H1 (cell line): Measurements from ENCODE around the gene SRPX. TPM values are rescaled to one million over a fixed set of nuclear protein-coding genes. Genes with fewer than 3 reads are reported as not detected.

Experiments used
- CTCF ChIA-PET: fragments of 300-600 bp; sonication (Branson Sonifier 250); formaldehyde crosslinking; loops from one replicate; lab custom pipeline; 2021; ENCODE audit not compliant: partially characterized antibody; lab: Charles Lee
- POLR2A ChIA-PET: fragments of 300-600 bp; sonication (Branson Sonifier 250); formaldehyde crosslinking; loops from one replicate; lab custom pipeline; 2021; ENCODE audit warnings: inconsistent platforms; ENCODE audit not compliant: partially characterized antibody; lab: Charles Lee
- DNase-seq, 2 experiments: peaks; one replicate each; pipeline versions ENCODE4 v3.0.0 to v3.0.0-alpha.2; 2010 to 2022; ENCODE audit warnings: low spot score in 2 of 2, low read depth in 1 of 2, mixed read lengths in 1 of 2
- FAIRE-seq: peaks from 2 replicates; lab custom pipeline; 2011; peaks lifted over from hg19 to GRCh38; lab: Jason Lieb, UNC
- H2AFZ ChIP-seq: 2 replicates; pipeline ENCODE4 v1.8.1; 2012; ENCODE audit warnings: low read length, inconsistent platforms
- H2AK5ac ChIP-seq: 2 replicates; pipeline ENCODE4 v1.6.1; 2013; ENCODE audit warnings: low read depth, low read length
- H2BK120ac ChIP-seq: replicated peaks from 2 replicates; pipeline ENCODE3; 2013; ENCODE audit warnings: low read depth, low read length, inconsistent platforms
- H2BK12ac ChIP-seq: 2 replicates; pipeline ENCODE4 v1.6.1; 2013; ENCODE audit warnings: low read depth, low read length
- H2BK15ac ChIP-seq: 2 replicates; pipeline ENCODE4 v1.6.1; 2013; ENCODE audit warnings: low read length
- H2BK20ac ChIP-seq: 2 replicates; pipeline ENCODE4 v1.6.1; 2013; ENCODE audit warnings: low read length
- H2BK5ac ChIP-seq: 2 replicates; pipeline ENCODE4 v1.6.1; 2013; ENCODE audit warnings: low read depth, low read length
- H3K14ac ChIP-seq: 2 replicates; pipeline ENCODE4 v1.6.1; 2013; ENCODE audit warnings: inconsistent platforms; ENCODE audit not compliant: insufficient read length
- H3K18ac ChIP-seq: 2 replicates; pipeline ENCODE4 v1.6.1; 2013; ENCODE audit warnings: low read length; ENCODE audit errors: extremely low read depth
- H3K23ac ChIP-seq: 2 replicates; pipeline ENCODE4 v1.6.1; 2013; ENCODE audit warnings: inconsistent platforms; ENCODE audit not compliant: insufficient read length
- H3K23me2 ChIP-seq: 2 replicates; pipeline ENCODE4 v1.6.1; 2013; ENCODE audit warnings: low read depth, low read length
- H3K27ac ChIP-seq: 2 replicates; pipeline ENCODE4 v1.6.1; 2011; ENCODE audit warnings: low read depth, low read length, inconsistent platforms
- H3K27me3 ChIP-seq, 4 experiments: replicated peaks in 1 of 4; 1 replicate in 1 of 4; 2 replicates in 3 of 4; pipeline versions ENCODE4 v1.6.1 to v1.8.1; 2011 to 2013; ENCODE audit warnings: low read length in 3 of 4, mild to moderate bottlenecking in 3 of 4, inconsistent platforms in 2 of 4, mixed read lengths in 2 of 4, moderate library complexity in 1 of 4; ENCODE audit not compliant: control insufficient read depth in 3 of 4, insufficient read depth in 3 of 4; ENCODE audit errors: extremely low read depth in 1 of 4
- H3K36me3 ChIP-seq, 4 experiments: 2 replicates each; pipeline versions ENCODE4 v1.6.1 to v1.8.1; 2011 to 2013; ENCODE audit warnings: mild to moderate bottlenecking in 4 of 4, low read length in 3 of 4, moderate library complexity in 2 of 4, control low read depth in 1 of 4, inconsistent platforms in 1 of 4; ENCODE audit not compliant: insufficient read depth in 4 of 4, control insufficient read depth in 2 of 4
- H3K4ac ChIP-seq: replicated peaks from 2 replicates; pipeline ENCODE3; 2013; ENCODE audit warnings: low read length, low read depth, mixed read lengths, inconsistent platforms; ENCODE audit not compliant: insufficient read length
- H3K4me1 ChIP-seq, 4 experiments: replicated peaks in 1 of 4; 1 replicate in 1 of 4; 2 replicates in 3 of 4; pipeline versions ENCODE4 v1.6.1 to v1.8.1; 2011 to 2013; ENCODE audit warnings: low read length in 3 of 4, inconsistent platforms in 2 of 4, mixed read lengths in 1 of 4; ENCODE audit not compliant: insufficient read depth in 4 of 4, control insufficient read depth in 3 of 4
- H3K4me2 ChIP-seq, 2 experiments: 2 replicates each; pipeline versions ENCODE4 v1.6.1 to v1.8.1; 2011 to 2013; ENCODE audit warnings: low read depth in 2 of 2, low read length in 2 of 2, control low read depth in 1 of 2, inconsistent platforms in 1 of 2, mild to moderate bottlenecking in 1 of 2; ENCODE audit not compliant: insufficient read depth in 1 of 2
- H3K4me3 ChIP-seq, 4 experiments: fragments of 200-600, 300-600 bp in 1 of 4; sonication (generic), shearing (Covaris generic), sonication (Bioruptor Twin) in 1 of 4; 2 replicates each; pipeline versions ENCODE4 v1.5.1 to v1.8.1; 2011 to 2016; ENCODE audit warnings: low read length in 4 of 4, low read depth in 3 of 4, control low read depth in 2 of 4, inconsistent platforms in 2 of 4, mild to moderate bottlenecking in 2 of 4, mixed read lengths in 1 of 4, moderate library complexity in 1 of 4; ENCODE audit not compliant: insufficient read depth in 2 of 4; ENCODE audit errors: extremely low read depth in 1 of 4
- H3K56ac ChIP-seq: replicated peaks from 2 replicates; pipeline ENCODE3; 2013; ENCODE audit warnings: low read depth, mild to moderate bottlenecking, mixed read lengths, low read length, inconsistent platforms; ENCODE audit not compliant: insufficient read length
- H3K79me1 ChIP-seq: 2 replicates; pipeline ENCODE4 v1.6.1; 2013; ENCODE audit warnings: low read depth, low read length, control low read depth
- H3K79me2 ChIP-seq, 2 experiments: 2 replicates each; pipeline versions ENCODE4 v1.6.1 to v1.8.1; 2012 to 2013; ENCODE audit warnings: low read length in 2 of 2, mild to moderate bottlenecking in 2 of 2, inconsistent platforms in 1 of 2; ENCODE audit not compliant: insufficient read depth in 2 of 2, control insufficient read depth in 1 of 2
- H3K9ac ChIP-seq, 4 experiments: replicated peaks in 1 of 4; 1 replicate in 1 of 4; 2 replicates in 3 of 4; pipeline versions ENCODE4 v1.6.1 to v1.8.1; 2011 to 2013; ENCODE audit warnings: low read depth in 3 of 4, low read length in 3 of 4, control low read depth in 2 of 4, mild to moderate bottlenecking in 2 of 4, moderate library complexity in 2 of 4, inconsistent platforms in 1 of 4; ENCODE audit errors: extremely low read depth in 1 of 4
- H3K9me3 ChIP-seq, 2 experiments: 2 replicates each; pipeline versions ENCODE4 v1.6.1 to v1.8.1; 2012 to 2013; ENCODE audit warnings: mild to moderate bottlenecking in 2 of 2, moderate library complexity in 2 of 2, control low read depth in 1 of 2, inconsistent platforms in 1 of 2, low read depth in 1 of 2, low read length in 1 of 2, mixed read lengths in 1 of 2; ENCODE audit not compliant: insufficient read depth in 2 of 2
- H4K20me1 ChIP-seq, 2 experiments: replicated peaks in 1 of 2; 2 replicates each; pipeline versions ENCODE3 to v1.8.1; 2011 to 2013; ENCODE audit warnings: inconsistent platforms in 2 of 2, low read length in 2 of 2, mild to moderate bottlenecking in 1 of 2; ENCODE audit not compliant: insufficient read depth in 2 of 2, control insufficient read depth in 1 of 2
- H4K5ac ChIP-seq: 2 replicates; pipeline ENCODE4 v1.6.1; 2013; ENCODE audit warnings: low read length, low read depth, mixed read lengths, inconsistent platforms; ENCODE audit not compliant: insufficient read length
- H4K8ac ChIP-seq: 2 replicates; pipeline ENCODE4 v1.8.0; 2013; ENCODE audit warnings: mild to moderate bottlenecking, moderate library complexity, low read length, inconsistent platforms; ENCODE audit not compliant: insufficient read depth; ENCODE audit errors: extremely low read depth
- H4K91ac ChIP-seq: replicated peaks from 2 replicates; pipeline ENCODE3; 2013; ENCODE audit warnings: low read length, mixed read lengths, inconsistent platforms; ENCODE audit not compliant: insufficient read length
- MAFK ChIP-seq: IDR thresholded peaks from 2 replicates; pipeline ENCODE4 v1.6.1; 2012; ENCODE audit warnings: low read depth, mild to moderate bottlenecking, improper control_type of control experiment, low read length
- RBBP5 ChIP-seq: IDR thresholded peaks from 2 replicates; pipeline ENCODE4 v1.7.1; 2012; ENCODE audit warnings: low read depth, mild to moderate bottlenecking, inconsistent platforms, low read length, moderate library complexity, borderline replicate concordance
- WGBS, 2 experiments: shearing (Covaris generic) in 1 of 2; methylation state at CpG; one replicate each; pipeline versions ENCODE4 v1.1.6 to v1.1.7; 2013 to 2015; ENCODE audit warnings: low lambda C conversion rate in 2 of 2, mixed read lengths in 2 of 2, inconsistent platforms in 1 of 2, low coverage in 1 of 2, missing lambda C conversion rate in 1 of 2; ENCODE audit not compliant: insufficient replicate concordance in 2 of 2, insufficient coverage in 1 of 2, insufficient read length in 1 of 2; ENCODE audit errors: extremely low coverage in 1 of 2, missing lambda C conversion rate in 1 of 2; 5-methylcytosine and 5-hydroxymethylcytosine counted together
- polyA plus RNA-seq, 7 experiments: library from polyadenylated mRNA; depleted of rRNA in 3 of 7; stranded (reverse) in 5 of 7; unstranded in 2 of 7; fragments of >200 nt in 5 of 7; fragments of 200-250 nt in 2 of 7; gene quantifications; 1 replicate in 5 of 7; 2 replicates in 1 of 7; 4 replicates in 1 of 7; pipeline versions ENCODE4 v1.2.1 to v1.2.3, GENCODE V29; 2011 to 2013; ENCODE audit warnings: missing spikeins in 2 of 7, mixed read lengths in 2 of 7
- total RNA-seq: library from RNA; stranded (reverse); fragmentation: NEBNext Ultra II Directional; extraction: Animal tissue kit (Norgen Biotek cat#: 25700); gene quantifications from 2 replicates; pipeline ENCODE4 v1.2.1, GENCODE V29; 2021

Gene SRPX
- total and polyA plus RNA-seq, 2 of the 8 experiments (the other 6 are each of a cell fraction or from before 2014, with no cell fraction given): 7.6 to 10.4 TPM

DNA sequence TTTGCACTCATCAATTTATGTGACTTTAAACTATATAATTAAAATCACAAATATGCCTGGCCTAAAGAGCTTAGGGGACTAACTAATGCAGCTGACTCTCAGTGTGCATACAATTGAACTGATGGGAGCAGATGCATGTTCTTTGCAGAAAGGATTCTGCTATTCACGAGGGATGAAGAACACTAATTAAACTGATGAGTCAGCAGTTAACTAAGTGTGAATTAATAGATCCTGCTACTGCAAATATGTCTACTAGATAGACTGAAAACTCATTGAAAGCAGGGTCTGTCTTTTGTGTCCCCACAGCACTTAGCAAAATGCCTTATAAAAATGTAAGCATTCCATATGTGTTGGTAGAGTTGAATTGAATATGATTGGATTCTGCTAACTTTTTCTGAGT is 104.0 kb downstream of the SRPX start:
- H3K18ac ChIP-seq: no peak overlapping the region
- no peaks in the 10 kb centered on the region for H3K79me1 ChIP-seq
- no peak for DNase-seq
- no peak for FAIRE-seq
- 73% methylated on average over 1 of the region's 1 CpG; no CpG with 5 or more reads in 1 of the 2 experiments for WGBS, 2 experiments
- no peak overlapping the region for H2BK20ac ChIP-seq
- no peak for TF ChIP-seq RBBP5
- TF ChIP-seq MAFK: peak; percentile 92
- ChIA-PET POLR2A (no interaction called here), CTCF (no interaction called here)
- no peak overlapping the region for H3K9ac ChIP-seq
- no peak overlapping the region for H3K4me2 ChIP-seq
- H3K27ac ChIP-seq: no peak overlapping the region
- H3K27me3 ChIP-seq: no peaks in the 10 kb centered on the region
- H3K4me1 ChIP-seq: no peaks in the 10 kb centered on the region
- no peaks in the 10 kb centered on the region for H3K36me3 ChIP-seq
- no peak overlapping the region for H3K23ac ChIP-seq
- H3K14ac ChIP-seq: no peak overlapping the region
- H3K4me3 ChIP-seq: no peak overlapping the region
- H2AK5ac ChIP-seq: no peak overlapping the region
- H2AFZ ChIP-seq: no peak overlapping the region
- no peak overlapping the region for H2BK120ac ChIP-seq
- no peak overlapping the region for H2BK15ac ChIP-seq
- no peak overlapping the region for H3K4ac ChIP-seq
- H2BK12ac ChIP-seq: no peak overlapping the region
- H4K8ac ChIP-seq: no peak overlapping the region
- H3K56ac ChIP-seq: no peak overlapping the region
- H3K23me2 ChIP-seq: no peaks in the 10 kb centered on the region
- no peaks in the 10 kb centered on the region for H3K79me2 ChIP-seq
- no peak overlapping the region for H4K5ac ChIP-seq
- no peaks in the 10 kb centered on the region for H4K20me1 ChIP-seq
- no peak overlapping the region for H2BK5ac ChIP-seq
- H4K91ac ChIP-seq: no peak overlapping the region
- H3K9me3 ChIP-seq: no peaks in the 10 kb centered on the region
